GM10847 (cell line): ENCODE data around the gene TNFRSF8.

Experiments
- POLR2A ChIP-seq: IDR thresholded peaks from 2 replicates; pipeline ENCODE4 v1.6.1; 2011; ENCODE audit not compliant: insufficient read length; ENCODE audit errors: extremely low read depth

TNFRSF8 gene

GRCh38 chr1:12114916-12115315 lies 51.8 kb downstream of the TNFRSF8 start:
- TF ChIP-seq POLR2A: no peak

DNA sequence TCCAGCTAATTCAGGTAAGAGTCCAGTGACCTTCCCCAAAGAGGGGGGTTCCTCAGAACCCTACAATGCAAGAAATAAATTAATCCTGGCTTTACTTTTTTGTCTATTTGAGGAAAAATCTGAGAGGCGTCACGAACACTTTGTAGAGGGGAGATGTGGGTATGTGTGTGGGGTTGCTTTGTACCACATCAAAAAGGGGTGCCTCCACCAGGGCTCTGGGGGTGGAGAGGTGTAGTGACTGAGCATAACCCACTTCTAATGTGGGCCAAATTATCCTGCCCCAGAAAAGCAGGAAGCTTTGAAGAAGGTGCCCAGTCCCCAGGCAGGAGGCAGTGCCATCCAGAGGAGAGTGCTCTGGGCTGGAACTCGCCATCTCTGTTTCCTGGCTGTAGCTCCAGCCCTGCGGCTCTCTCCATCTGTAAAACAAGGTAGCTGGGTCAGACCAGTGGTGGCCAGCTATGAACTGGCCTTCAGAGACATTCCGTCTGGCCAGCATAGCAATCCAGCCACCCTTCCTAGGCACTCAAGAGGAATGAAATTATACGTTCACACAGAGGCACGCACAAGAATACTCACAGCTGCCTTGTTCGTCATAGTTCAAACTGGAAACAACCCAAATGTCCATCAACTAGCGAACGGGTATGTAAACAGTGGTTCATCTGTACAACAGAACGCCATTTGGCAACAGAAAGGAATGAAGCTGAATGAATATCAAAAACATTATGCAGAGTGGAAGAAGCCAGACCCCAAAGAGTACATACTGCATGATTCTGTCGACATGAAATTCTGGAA lies 58.3 kb downstream of the TNFRSF8 start:
- TF ChIP-seq POLR2A: no peak

- TF ChIP-seq POLR2A: no peak
Observed at GRCh38 chr1:12123172-12123571, 60.1 kb downstream of the TNFRSF8 start.

- no peak for TF ChIP-seq POLR2A
Observed at GRCh38 chr1:12124693-12125421, 61.8 kb downstream of the TNFRSF8 start.

- no peak for TF ChIP-seq POLR2A
Observed at GRCh38 chr1:12125422-12126355, 62.6 kb downstream of the TNFRSF8 start.

DNA sequence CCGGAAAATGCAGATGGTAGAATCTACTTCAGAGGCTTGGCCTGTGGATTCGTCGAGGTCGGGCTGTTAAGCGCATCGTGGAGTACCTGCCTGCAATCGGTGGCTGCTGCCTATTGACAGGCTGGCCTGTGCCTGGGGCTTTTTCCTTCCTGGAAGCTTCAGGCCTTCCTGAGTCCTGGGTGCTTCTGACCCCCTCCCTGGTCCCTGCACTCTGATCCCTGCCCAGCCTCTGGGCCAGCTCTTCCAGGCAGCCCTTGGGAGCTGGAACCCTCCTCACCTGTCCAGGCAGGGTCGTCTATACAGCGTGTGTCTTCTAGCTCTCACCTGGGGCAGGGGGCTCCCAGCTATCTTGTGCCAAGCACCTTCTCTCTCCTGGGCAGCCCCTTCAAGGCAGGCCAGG lies 63.7 kb downstream of the TNFRSF8 start:
- no peak for TF ChIP-seq POLR2A

GRCh38 chr1:12127206-12127810 lies 64.2 kb downstream of the TNFRSF8 start:
- no peak for TF ChIP-seq POLR2A

DNA sequence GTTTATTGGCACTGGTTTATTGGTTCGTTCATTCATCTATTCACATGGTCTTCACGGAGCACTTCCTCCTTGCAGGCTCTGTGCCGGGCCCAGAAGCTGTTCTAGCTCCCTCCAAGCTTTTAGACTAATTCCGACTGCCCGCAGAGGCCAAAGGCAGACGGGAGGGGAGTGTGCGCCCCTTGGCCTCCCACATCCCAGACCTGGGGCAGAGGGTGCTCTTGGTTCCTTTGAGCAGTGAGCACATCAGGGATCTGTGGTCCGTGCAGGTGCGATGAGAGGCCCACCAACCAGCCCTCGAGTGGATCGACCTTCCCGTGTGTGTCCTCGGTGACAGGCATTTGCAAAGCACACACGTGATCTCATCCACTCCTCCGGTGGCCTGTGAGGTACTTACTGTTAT lies 65.0 kb downstream of the TNFRSF8 start:
- no peak for TF ChIP-seq POLR2A

DNA sequence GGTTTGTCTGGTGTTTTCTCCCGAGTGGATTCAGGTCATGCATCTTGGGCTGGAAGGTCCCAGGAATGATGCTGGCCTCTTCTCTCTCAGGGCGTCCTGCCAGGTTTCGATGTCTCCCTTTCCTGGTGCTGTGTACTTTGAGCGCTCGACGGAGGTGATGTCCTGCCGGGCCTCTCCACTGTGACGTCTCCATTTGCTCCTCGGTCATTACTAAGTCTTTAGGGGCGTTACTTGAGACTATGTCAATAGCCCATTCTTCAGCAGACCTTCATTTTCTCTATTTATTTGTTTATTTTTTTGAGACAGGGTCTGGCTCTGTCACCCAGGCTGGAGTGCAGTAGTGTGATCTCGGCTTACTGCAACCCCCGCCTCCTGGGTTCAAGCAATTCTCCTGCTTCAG lies 66.5 kb downstream of the TNFRSF8 start:
- no peak for TF ChIP-seq POLR2A

GRCh38 chr1:12130466-12131130 lies 67.5 kb downstream of the TNFRSF8 start:
- no peak for TF ChIP-seq POLR2A

- no peak for TF ChIP-seq POLR2A
Observed at GRCh38 chr1:12132078-12132477, 69.0 kb downstream of the TNFRSF8 start.

DNA sequence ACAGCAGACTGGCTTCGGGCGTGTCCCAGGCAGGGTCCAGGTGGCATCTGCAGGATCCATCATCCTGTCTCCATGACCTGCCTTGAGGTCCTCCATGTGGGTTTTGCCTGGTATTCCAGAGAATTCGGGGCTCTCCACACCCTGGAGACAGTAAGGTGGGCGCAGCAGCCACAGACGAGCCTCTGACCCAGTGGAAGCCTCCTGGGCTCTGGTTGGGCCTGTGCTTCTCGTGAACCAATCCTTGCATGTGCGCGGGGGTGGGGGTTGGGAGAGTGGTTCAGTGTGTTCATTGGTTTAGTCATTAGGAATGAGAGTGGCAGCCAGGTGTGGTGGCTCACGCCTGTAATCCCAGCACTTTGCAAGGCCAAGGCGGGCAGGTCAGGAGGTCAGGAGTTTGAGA lies 71.6 kb downstream of the TNFRSF8 start:
- no peak for TF ChIP-seq POLR2A

GRCh38 chr1:12135612-12136011 lies 72.5 kb downstream of the TNFRSF8 start:
- TF ChIP-seq POLR2A: no peak

GRCh38 chr1:12136916-12137610 lies 74.0 kb downstream of the TNFRSF8 start:
- TF ChIP-seq POLR2A: no peak
